ENCODE data around the gene CLDN19.

CLDN19 gene

GRCh38 chr1:42692911-42693310 lies 47.1 kb downstream of the CLDN19 start:
- DNase-seq = no peak

DNA sequence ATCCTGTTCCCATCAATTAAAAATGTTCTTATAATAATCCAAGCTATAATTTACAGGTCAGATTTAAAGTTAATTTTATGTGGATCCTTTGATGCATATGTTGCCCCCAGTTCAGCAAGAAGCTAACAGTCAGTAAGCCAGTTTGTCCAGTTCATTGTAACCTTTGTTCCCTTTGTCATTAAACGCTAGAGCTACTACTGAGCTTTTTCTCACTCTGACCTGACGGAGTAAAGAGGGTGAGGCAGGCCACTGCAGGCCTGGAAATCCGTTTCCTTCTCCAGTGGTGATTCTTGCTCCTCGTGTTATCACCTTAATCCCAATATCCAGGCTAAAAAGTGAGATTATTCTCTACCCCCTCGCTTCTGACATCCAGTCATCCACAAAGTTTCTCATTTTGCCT lies 47.6 kb downstream of the CLDN19 start:
- DNase-seq = no peak

DNA sequence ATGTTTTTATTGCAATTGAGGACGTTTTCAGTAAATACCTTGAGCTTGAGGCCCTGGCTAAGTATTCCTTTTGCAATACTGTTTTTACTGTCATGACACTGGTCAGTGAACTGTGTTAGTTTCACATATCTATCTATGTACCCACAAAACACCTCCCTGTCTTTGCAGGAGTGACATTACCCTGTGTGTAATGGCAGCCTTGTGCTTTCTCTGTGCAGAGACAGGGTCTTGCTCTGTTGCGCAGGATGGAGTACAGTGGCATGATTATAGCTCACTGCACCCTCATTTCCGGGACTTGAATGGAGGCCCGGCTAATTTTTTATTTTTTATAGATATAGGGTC lies 48.9 kb downstream of the CLDN19 start:
- no peak for DNase-seq

- no peak for DNase-seq
Observed at GRCh38 chr1:42690477-42691156, 49.4 kb downstream of the CLDN19 start.

GRCh38 chr1:42689912-42690311 lies 50.1 kb downstream of the CLDN19 start:
- DNase-seq = no peak

DNA sequence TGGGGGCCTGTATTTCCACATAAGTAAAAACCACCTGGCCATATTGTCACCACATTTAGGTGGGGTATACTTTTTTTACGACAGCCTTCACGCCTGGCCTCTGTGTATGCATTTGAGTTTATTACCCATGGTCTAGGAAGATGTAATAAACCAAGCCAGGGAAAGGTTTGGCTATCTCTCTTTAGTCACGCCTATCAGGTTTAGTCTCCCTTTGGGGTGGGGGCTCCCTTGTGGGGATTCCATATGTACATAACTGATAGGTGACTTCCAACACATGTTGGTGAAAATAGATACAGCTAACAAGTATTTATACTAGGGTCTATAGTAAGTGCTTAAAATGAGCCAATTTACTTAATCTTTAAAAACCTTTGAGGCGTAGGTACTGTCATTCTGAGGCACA lies 53.6 kb downstream of the CLDN19 start:
- no peak for DNase-seq

- no peak for DNase-seq
Observed at GRCh38 chr1:42684139-42684538, 55.9 kb downstream of the CLDN19 start.
